Prostate gland (tissue), 2 donors: ENCODE data around the gene MIOS. TPM values are rescaled to one million over a fixed set of nuclear protein-coding genes. Genes with fewer than 3 reads are reported as not detected.

Experiments used
- DNase-seq: peaks from one replicate; pipeline ENCODE4 v3.0.0-alpha.2; 2019; ENCODE audit warnings: low spot score
- H3K27ac ChIP-seq, 2 donors: fragments of 200-600 bp; sonication (generic); 2 replicates each; pipeline ENCODE4 v1.5.1; 2017 to 2019
- H3K27me3 ChIP-seq: fragments of 200-600 bp; sonication (generic); replicated peaks from 2 replicates; pipeline ENCODE4 v1.5.1; 2019; ENCODE audit not compliant: insufficient read depth
- H3K36me3 ChIP-seq, 2 donors: fragments of 200-600 bp; sonication (generic); 1 replicate in 1 of 2; 2 replicates in 1 of 2; pipeline versions ENCODE4 v1.5.1 to v1.8.1; 2017 to 2019
- H3K4me1 ChIP-seq: fragments of 200-600 bp; sonication (generic); replicated peaks from 2 replicates; pipeline ENCODE4 v1.5.1; 2019
- H3K4me3 ChIP-seq, 2 donors: fragments of 200-600 bp; sonication (generic); 2 replicates each; pipeline ENCODE4 v1.5.1; 2017 to 2019
- H3K9me3 ChIP-seq: fragments of 200-600 bp; sonication (generic); 2 replicates; pipeline ENCODE4 v1.5.1; 2017
- POLR2A ChIP-seq: fragments of 450-650 bp; IDR thresholded peaks from one replicate; pipeline ENCODE4 v1.6.1; 2016; ENCODE audit warnings: antibody characterized with exemption, mild to moderate bottlenecking
- POLR2AphosphoS5 ChIP-seq: sonication (generic); formaldehyde crosslinking; IDR thresholded peaks from one replicate; pipeline ENCODE4 v1.6.1; 2017; ENCODE audit warnings: antibody characterized with exemption
- WGBS: methylation state at CpG from one replicate; pipeline ENCODE4 v1.1.5; 2018; 5-methylcytosine and 5-hydroxymethylcytosine counted together
- intact Hi-C: fragments of 100-400 bp; cut with DNase I; formaldehyde crosslinking; loops from one replicate; pipeline ENCODE4 v1.14.2; 2022
- total RNA-seq, 2 donors: library from RNA; depleted of rRNA; stranded (reverse); fragments of >200 nt; gene quantifications; one replicate each; pipeline ENCODE4 v1.1.0, GENCODE V29; 2016
- TF ChIP-seq, protein P1 (sequence below), 4 experiments: fragments of 200-600 bp in 2 of 4; fragments of 450-650 bp in 2 of 4; sonication (generic) in 2 of 4; IDR thresholded peaks; 1 replicate in 3 of 4; 2 replicates in 1 of 4; pipeline ENCODE4 v1.5.1; 2016 to 2019; ENCODE audit warnings: antibody characterized with exemption in 4 of 4, mild to moderate bottlenecking in 2 of 4, moderate library complexity in 2 of 4

MIOS gene
- total RNA-seq, 2 donors from 2014 or later, result 52.3 to 85.6 TPM

DNA sequence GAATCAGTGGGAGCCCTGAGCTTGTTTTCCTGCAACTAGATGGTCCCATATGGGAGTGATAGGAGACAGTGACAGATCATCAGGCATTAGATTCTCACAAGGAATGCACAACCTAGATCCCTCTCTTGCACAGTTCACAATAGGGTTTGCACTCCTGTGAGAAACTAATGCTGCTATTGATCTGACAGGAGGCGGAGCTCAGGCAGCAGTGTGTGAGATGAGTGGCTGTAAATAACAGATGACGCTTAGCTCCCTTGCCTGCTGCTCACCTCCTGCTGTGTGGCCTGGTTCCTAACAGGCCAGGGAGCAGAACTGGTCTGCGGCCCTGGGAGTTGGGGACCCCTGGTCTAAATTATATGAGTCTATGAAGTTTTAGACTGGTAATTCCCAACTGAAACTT, 3.9 kb downstream of the MIOS start:
- Histone ChIP-seq H3K4me3 (no peak overlapping the region), H3K9me3 (no peaks in the 10 kb centered on the region), H3K4me1 (no peaks in the 10 kb centered on the region), H3K27me3 (no peaks in the 10 kb centered on the region), H3K27ac (peak overlapping the region in 1 of 2 donors; percentile 98), H3K36me3 (no peaks in the 10 kb centered on the region)
- no peak for DNase-seq
- intact Hi-C loops, result no loop called here
- 96% methylated on average over 3 of the region's 3 CpGs for WGBS
- TF ChIP-seq POLR2AphosphoS5, result no peak
- TF ChIP-seq, protein P1, sequence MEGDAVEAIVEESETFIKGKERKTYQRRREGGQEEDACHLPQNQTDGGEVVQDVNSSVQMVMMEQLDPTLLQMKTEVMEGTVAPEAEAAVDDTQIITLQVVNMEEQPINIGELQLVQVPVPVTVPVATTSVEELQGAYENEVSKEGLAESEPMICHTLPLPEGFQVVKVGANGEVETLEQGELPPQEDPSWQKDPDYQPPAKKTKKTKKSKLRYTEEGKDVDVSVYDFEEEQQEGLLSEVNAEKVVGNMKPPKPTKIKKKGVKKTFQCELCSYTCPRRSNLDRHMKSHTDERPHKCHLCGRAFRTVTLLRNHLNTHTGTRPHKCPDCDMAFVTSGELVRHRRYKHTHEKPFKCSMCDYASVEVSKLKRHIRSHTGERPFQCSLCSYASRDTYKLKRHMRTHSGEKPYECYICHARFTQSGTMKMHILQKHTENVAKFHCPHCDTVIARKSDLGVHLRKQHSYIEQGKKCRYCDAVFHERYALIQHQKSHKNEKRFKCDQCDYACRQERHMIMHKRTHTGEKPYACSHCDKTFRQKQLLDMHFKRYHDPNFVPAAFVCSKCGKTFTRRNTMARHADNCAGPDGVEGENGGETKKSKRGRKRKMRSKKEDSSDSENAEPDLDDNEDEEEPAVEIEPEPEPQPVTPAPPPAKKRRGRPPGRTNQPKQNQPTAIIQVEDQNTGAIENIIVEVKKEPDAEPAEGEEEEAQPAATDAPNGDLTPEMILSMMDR (IDR thresholded peaks at IDR 0.05), result no peak
- no peak for TF ChIP-seq POLR2A

GRCh38 chr7:7573701-7574100, 7.0 kb downstream of the MIOS start:
- H3K4me1 ChIP-seq, result no peaks in the 10 kb centered on the region
- 60% methylated on average over 2 of the region's 2 CpGs for WGBS
- no peaks in the 10 kb centered on the region for H3K27me3 ChIP-seq
- peak overlapping the region in 1 of 2 donors; percentile 2 for H3K4me3 ChIP-seq
- TF ChIP-seq, protein P1 (IDR thresholded peaks at IDR 0.05), result no peak
- TF ChIP-seq POLR2AphosphoS5 (peak; percentile 30), POLR2A (no peak)
- H3K36me3 ChIP-seq, result no peaks in the 10 kb centered on the region
- intact Hi-C loops, result no loop called here
- no peak for DNase-seq
- H3K27ac ChIP-seq, result peak overlapping the region; percentile 41 to 98
- H3K9me3 ChIP-seq, result no peaks in the 10 kb centered on the region

- WGBS, result 100% methylated on average over 1 of the region's 1 CpG
- Histone ChIP-seq H3K9me3 (no peaks in the 10 kb centered on the region), H3K4me3 (no peak overlapping the region), H3K4me1 (no peaks in the 10 kb centered on the region), H3K27ac (no peak overlapping the region), H3K27me3 (no peaks in the 10 kb centered on the region), H3K36me3 (no peaks in the 10 kb centered on the region)
- DNase-seq, result no peak
- intact Hi-C loops, result no loop called here
- TF ChIP-seq, protein P1 (IDR thresholded peaks at IDR 0.05), result no peak
- no peak for TF ChIP-seq POLR2AphosphoS5
- no peak for TF ChIP-seq POLR2A
These were observed 9.7 kb downstream of the MIOS start for GRCh38 chr7:7576344-7576743.

- intact Hi-C loops, result loop anchor here (1.0 kb wide), 1 partner anchor 9 kb away; no protein-coding TSS in a partner anchor
- WGBS, result 88% methylated on average over 1 of the region's 1 CpG
- no peak for DNase-seq
- Histone ChIP-seq H3K9me3 (no peaks in the 10 kb centered on the region), H3K4me1 (no peaks in the 10 kb centered on the region), H3K4me3 (no peak overlapping the region), H3K36me3 (no peaks in the 10 kb centered on the region), H3K27ac (no peak overlapping the region), H3K27me3 (no peaks in the 10 kb centered on the region)
- no peak for TF ChIP-seq POLR2A
- TF ChIP-seq, protein P1 (IDR thresholded peaks at IDR 0.05), result no peak
- no peak for TF ChIP-seq POLR2AphosphoS5
These were observed 11.2 kb downstream of the MIOS start for GRCh38 chr7:7577888-7578287.

GRCh38 chr7:7579638-7580037, 13.0 kb downstream of the MIOS start:
- Histone ChIP-seq H3K27me3 (no peaks in the 10 kb centered on the region), H3K27ac (no peak overlapping the region), H3K4me1 (no peaks in the 10 kb centered on the region), H3K36me3 (no peaks in the 10 kb centered on the region), H3K9me3 (no peaks in the 10 kb centered on the region), H3K4me3 (no peak overlapping the region)
- intact Hi-C loops, result no loop called here
- no peak for TF ChIP-seq POLR2AphosphoS5
- TF ChIP-seq, protein P1 (IDR thresholded peaks at IDR 0.05), result no peak
- TF ChIP-seq POLR2A, result no peak
- 98% methylated on average over 3 of the region's 3 CpGs for WGBS
- no peak for DNase-seq
